ENCODE data around the gene ZFAND2B.
"Not testable (repeated sequence)": the region's sequence is repeated elsewhere in the genome, so short reads cannot be mapped to it uniquely, and the experiment has no call there.

ZFAND2B gene

GRCh38 chr2:219175928-219176817 is 30.4 kb upstream of the ZFAND2B start:
- DNase-seq (ENCODE audit: low read depth in 2 of 2) = peak in 1 of 2 donors; percentile 16

GRCh38 chr2:219176818-219177551 is 29.6 kb upstream of the ZFAND2B start, which contains the start of gene CNPPD1:
CNPPD1 (minus strand) TSS chr2:219176925; CDS start chr2:219176828, 97 bp downstream.
- peak; percentile 72 to 77 for DNase-seq (ENCODE audit: low read depth in 2 of 2)

GRCh38 chr2:219177552-219178376 is 28.8 kb upstream of the ZFAND2B start, which contains the start of gene RETREG2:
RETREG2 (plus strand) TSS chr2:219178275; CDS start chr2:219178353, 78 bp downstream.
- peak; percentile 38 to 59 for DNase-seq (ENCODE audit: low read depth in 2 of 2)

- peak in 1 of 2 donors; percentile 13 for DNase-seq (ENCODE audit: low read depth in 2 of 2)
These were observed 28.0 kb upstream of the ZFAND2B start for GRCh38 chr2:219178377-219179175.

DNA sequence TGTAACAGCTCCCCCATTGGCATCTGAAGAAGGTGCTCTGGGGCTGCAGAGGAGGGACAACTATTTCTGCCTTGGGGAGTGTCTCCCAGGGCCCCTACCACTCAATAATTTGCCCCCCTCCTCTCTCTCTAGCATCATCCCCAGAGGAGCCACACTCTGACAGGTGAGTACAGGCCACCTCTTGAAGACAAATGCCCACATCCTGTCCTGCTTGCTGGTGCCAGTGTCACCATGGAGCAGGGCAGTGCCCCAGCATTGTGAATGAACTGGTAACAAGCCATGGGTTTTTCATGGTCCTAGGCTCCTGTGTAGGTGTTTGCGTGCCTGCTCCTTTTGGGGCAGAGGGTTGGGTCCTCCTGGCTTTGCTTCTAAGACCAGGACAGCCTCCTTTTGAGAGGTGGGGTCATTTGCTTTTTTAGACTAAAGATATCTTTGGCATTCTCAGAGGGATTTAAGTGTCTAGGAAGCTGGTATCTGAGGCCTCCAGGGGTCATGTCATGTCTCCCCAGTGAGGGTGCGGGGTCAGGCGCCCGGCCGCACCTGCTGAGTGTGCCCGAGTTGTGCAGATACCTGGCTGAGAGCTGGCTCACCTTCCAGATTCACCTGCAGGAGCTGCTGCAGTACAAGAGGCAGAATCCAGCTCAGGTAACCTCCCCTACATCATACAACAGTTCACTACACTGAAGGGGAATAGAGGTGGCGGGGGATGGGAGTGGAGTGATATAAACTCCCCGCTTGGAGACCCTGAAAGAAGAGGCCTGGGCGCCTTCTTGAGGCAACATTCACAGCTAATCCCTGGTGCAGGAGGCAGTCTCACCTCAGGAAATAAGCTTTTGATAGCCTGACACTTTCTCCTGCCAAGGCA is 26.7 kb upstream of the ZFAND2B start:
- DNase-seq (ENCODE audit: low read depth in 2 of 2) = no peak

- DNase-seq (ENCODE audit: low read depth in 2 of 2) = no peak
These were observed 25.6 kb upstream of the ZFAND2B start for GRCh38 chr2:219180961-219181360.

- DNase-seq (ENCODE audit: low read depth in 2 of 2) = no peak
These were observed 25.1 kb upstream of the ZFAND2B start for GRCh38 chr2:219181531-219181930.

DNA sequence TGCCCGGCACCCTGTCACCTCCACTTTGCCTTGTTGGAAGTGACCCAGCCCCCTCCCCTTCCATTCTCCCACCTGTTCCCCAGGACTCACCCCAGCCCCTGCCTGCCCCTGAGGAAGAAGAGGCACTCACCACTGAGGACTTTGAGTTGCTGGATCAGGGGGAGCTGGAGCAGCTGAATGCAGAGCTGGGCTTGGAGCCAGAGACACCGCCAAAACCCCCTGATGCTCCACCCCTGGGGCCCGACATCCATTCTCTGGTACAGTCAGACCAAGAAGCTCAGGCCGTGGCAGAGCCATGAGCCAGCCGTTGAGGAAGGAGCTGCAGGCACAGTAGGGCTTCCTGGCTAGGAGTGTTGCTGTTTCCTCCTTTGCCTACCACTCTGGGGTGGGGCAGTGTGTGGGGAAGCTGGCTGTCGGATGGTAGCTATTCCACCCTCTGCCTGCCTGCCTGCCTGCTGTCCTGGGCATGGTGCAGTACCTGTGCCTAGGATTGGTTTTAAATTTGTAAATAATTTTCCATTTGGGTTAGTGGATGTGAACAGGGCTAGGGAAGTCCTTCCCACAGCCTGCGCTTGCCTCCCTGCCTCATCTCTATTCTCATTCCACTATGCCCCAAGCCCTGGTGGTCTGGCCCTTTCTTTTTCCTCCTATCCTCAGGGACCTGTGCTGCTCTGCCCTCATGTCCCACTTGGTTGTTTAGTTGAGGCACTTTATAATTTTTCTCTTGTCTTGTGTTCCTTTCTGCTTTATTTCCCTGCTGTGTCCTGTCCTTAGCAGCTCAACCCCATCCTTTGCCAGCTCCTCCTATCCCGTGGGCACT is 24.0 kb upstream of the ZFAND2B start:
- DNase-seq (ENCODE audit: low read depth in 2 of 2) = no peak

GRCh38 chr2:219183151-219183772 is 23.3 kb upstream of the ZFAND2B start:
- DNase-seq (ENCODE audit: low read depth in 2 of 2) = no peak

DNA sequence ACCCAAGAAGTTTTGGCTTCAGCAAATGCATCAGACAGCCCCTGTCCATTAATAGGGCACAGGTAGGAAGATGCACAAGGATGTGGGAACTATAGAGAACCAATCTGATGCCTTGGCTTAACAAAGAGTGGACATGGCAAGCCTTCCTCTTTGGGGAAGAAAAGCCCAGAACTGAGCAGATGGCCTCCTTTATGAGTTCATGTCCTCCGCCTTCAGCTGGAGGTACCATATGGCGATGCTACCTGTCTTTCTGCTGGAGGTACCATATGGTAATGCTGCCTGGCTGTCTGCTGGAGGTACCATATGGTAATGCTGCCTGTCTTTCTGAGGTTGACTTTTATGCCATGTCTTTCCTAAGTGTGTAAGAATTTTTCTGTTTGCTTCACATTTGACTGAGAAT is 22.5 kb upstream of the ZFAND2B start:
- no peak for DNase-seq (ENCODE audit: low read depth in 2 of 2)

- DNase-seq (ENCODE audit: low read depth in 2 of 2) = no peak
These were observed 19.7 kb upstream of the ZFAND2B start for GRCh38 chr2:219186754-219187456.

DNA sequence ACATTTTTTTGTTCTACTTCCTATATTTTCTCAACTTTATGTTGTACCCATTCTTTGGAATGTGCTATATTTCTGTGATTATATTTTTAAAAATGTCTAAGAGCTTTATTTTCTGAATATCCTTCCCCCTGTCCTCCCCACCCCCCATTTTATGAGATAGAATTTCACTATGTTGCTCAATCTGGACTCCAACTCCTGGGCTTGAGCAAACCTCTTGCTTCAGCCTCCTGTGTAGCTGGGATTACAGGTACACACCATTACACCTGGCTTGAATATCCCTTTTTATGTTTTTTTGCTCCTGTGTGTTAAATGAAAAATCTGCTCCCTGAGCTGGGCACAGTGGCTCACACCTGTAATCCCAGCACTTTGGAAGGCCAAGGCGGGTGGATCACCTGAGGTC is 9.2 kb upstream of the ZFAND2B start:
- DNase-seq (ENCODE audit: low read depth in 2 of 2) = no peak

GRCh38 chr2:219198974-219199373 is 7.6 kb upstream of the ZFAND2B start:
- DNase-seq (ENCODE audit: low read depth in 2 of 2) = no peak

GRCh38 chr2:219199470-219200211 is 6.9 kb upstream of the ZFAND2B start:
- DNase-seq (ENCODE audit: low read depth in 2 of 2) = no peak

- not testable (repeated sequence) for DNase-seq (ENCODE audit: low read depth in 2 of 2)
These were observed 5.9 kb upstream of the ZFAND2B start for GRCh38 chr2:219200502-219201326.

- not testable (repeated sequence) for DNase-seq (ENCODE audit: low read depth in 2 of 2)
These were observed 5.3 kb upstream of the ZFAND2B start for GRCh38 chr2:219201331-219201730.

All from stimulated activated CD4-positive, alpha-beta T cell treated with anti-CD3 and anti-CD28 coated beads, Interleukin-1b, Interleukin-23, amount 100 ng/mL, for 1 hour (primary cell).